Hematopoietic multipotent progenitor cell treated with erythropoietin and hydrocortisone succinate and interleukin-3 and kit ligand, for 15 days (in vitro differentiated cells): ENCODE data around the gene TUBD1.
"Not testable (repeated sequence)": the region's sequence is repeated elsewhere in the genome, so short reads cannot be mapped to it uniquely, and the experiment has no call there.

Experiments used
- DNase-seq: peaks from one replicate; pipeline ENCODE4 v3.0.0-alpha.2; 2015; ENCODE audit warnings: low spot score

Gene TUBD1

DNA sequence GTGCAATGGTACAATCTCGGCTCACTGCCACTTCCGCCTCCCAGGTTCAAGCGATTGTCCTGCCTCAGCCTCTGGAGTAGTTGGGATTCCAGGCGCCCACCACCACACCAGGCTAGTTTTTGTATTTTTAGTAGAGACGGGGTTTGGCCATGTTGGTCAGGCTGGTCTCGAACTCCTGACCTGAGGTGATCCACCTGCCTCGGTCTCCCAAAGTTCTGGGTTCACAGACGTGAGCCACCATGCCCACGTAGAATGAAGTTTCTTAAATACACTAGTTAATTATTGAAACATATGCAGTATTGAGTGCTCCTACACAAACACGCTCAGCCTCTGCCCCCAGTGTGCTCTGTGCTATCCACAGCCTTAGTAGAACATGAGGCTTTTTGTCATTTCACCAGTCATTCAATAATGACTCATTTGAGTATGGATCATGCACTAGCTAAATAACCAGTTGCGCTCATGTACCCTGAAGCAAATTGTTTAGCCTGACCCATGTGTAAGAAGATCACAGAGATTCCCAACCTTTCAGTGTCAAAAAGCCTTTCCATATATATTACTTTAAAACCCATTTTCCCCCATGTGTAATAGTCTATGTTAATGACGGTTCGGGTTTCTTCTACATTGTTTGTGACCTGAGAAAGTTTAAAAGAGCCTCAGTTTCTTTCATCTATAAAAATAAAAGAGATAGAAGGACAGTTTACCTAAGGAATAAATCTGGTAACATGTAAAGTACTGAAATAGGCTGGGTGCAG, 49.7 kb downstream of the TUBD1 start:
- DNase-seq, result no peak

DNA sequence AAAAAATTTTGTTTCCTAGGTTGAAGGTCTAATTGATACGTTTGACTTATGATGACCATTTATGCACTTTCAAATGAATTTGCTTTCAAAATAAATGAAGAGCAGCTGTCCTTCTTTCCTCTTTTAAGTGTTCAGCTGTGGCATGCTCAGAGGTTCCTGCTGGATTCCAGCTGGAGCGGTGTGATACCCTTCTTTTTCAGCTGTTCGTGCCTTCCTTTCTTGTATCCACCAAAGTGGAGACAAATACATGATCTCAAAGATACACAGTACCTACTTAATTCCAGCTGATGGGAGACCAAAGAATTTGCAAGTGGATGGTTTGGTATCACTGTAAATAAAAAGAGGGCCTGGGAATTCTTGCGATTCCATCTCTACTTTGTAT, 50.9 kb downstream of the TUBD1 start:
- DNase-seq, result not testable (repeated sequence)

DNA sequence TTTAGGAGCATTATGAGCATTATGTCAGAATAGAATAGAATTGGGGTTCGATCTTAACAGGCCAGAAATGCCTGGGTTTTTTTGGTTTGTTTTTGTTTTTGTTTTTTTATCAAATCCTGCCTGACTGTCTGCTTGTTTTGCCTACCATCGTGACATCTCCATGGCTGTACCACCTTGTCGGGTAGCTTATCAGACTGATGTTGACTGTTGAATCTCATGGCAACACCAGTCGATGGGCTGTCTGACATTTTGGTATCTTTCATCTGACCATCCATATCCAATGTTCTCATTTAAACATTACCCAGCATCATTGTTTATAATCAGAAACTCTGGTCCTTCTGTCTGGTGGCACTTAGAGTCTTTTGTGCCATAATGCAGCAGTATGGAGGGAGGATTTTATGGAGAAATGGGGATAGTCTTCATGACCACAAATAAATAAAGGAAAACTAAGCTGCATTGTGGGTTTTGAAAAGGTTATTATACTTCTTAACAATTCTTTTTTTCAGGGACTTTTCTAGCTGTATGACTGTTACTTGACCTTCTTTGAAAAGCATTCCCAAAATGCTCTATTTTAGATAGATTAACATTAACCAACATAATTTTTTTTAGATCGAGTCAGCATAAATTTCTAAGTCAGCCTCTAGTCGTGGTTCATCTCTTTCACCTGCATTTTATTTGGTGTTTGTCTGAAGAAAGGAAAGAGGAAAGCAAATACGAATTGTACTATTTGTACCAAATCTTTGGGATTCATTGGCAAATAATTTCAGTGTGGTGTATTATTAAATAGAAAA, 51.5 kb downstream of the TUBD1 start:
- not testable (repeated sequence) for DNase-seq

DNA sequence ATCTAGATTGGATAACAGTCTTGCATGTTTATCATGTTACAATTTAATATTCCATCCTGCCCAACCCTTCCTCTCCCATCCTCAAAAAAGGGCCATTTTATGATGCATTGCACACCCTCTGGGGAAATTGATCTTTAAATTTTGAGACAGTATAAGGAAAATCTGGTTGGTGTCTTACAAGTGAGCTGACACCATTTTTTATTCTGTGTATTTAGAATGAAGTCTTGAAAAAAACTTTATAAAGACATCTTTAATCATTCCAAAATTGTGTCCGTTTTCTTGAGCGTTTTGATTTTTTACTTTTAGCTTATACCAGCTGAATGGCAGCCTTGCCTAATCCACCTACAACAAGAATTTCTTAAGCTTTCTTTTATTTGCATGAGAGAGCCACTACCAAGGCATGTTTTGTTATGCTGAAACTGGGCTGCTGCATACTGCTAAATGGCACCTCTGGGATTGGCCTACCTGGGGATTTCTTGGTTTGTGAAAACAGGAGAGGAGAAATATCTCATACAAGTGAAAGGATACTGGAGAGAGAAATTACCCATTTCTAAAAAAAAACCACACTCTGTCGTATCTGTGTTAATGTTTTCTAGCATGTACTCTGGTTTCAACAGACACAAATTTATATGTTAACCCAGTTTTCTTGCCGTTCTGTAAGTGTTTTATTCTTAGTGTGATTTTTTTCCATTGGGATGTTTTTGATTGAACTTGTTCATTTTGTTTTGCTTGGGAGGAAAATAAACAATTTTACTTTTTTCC, 52.2 kb downstream of the TUBD1 start:
- no peak for DNase-seq

DNA sequence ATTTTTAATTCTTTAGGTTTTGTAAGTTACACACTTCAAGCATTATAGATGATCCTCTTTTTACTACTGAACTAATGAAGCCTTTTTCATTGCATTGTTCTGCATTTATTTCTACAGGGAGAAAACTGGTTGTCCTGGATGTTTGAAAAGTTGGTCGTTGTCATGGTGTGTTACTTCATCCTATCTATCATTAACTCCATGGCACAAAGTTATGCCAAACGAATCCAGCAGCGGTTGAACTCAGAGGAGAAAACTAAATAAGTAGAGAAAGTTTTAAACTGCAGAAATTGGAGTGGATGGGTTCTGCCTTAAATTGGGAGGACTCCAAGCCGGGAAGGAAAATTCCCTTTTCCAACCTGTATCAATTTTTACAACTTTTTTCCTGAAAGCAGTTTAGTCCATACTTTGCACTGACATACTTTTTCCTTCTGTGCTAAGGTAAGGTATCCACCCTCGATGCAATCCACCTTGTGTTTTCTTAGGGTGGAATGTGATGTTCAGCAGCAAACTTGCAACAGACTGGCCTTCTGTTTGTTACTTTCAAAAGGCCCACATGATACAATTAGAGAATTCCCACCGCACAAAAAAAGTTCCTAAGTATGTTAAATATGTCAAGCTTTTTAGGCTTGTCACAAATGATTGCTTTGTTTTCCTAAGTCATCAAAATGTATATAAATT, 53.0 kb downstream of the TUBD1 start:
- no peak for DNase-seq

DNA sequence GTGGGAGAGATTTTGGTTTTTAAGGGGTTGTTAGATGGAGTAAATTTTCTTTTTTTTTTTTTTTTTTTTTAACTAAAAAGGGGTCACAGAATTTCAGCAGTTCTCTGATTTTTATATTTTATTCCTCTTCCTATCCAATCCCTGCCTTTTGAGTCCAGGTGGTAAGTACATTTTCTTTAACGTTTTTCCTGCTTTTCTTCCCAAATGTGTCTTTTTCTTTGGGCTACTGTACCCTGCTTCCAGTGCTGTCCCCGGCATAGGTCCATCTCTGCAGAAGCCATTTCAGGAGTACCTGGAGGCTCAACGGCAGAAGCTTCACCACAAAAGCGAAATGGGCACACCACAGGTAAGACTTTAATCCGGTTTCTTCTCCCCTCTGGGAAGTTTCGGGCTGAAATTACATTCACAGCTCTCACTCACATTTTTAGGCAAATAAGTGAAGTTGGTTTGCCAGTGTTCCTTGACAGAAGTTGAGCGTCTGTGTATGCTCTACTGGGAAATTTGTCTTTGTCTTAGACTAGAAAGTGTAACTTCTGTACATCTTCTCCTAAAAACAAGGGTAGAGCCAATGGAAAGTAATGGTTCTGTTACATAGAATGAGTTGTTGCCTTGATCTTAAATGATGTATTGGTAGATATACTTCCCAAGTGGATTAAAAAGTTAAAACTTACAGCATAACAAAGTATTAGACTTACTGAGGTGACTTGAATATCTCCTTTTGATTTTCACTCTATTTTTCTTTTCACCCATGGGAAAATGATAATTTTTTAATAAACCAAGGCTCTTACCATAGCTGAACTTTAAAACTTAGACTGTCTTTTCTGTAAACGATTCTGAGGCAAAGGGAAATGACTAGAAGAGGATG, 54.5 kb downstream of the TUBD1 start:
- DNase-seq, result no peak

DNA sequence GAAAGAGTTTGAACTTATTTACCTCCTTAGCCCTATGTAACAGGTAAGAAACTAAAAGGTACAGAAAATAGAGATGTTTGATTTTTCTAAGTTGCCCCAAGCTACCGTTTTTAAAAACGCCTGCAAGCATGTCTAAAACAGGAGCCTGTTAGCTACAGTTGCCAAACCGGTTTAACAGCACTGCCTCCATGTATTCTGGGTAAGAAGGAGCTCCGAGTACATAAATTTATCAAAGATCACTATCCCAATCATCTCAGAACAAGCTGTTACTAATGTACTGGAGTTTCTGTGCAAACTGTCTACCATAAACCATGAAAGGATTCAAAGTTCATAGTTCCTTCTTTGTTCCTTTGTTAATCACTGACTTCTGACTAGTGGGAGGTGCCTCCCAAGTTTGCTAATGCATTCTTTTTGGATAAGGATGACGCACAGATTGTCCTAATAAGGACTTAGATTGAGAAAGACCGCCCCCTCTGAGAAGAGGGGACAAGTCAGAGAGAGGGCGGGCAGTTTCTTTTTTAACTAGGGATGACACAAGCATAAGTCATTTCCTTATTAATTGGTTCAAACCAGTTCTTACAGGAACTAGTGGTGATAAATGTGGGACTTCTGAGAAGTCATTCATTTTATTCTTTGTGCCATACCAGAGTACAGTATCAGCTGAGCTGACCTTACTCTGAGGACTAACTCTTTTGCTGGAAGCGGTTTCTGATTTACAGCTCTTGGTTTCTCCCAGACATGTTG, 55.3 kb downstream of the TUBD1 start:
- DNase-seq, result peak; percentile 87

DNA sequence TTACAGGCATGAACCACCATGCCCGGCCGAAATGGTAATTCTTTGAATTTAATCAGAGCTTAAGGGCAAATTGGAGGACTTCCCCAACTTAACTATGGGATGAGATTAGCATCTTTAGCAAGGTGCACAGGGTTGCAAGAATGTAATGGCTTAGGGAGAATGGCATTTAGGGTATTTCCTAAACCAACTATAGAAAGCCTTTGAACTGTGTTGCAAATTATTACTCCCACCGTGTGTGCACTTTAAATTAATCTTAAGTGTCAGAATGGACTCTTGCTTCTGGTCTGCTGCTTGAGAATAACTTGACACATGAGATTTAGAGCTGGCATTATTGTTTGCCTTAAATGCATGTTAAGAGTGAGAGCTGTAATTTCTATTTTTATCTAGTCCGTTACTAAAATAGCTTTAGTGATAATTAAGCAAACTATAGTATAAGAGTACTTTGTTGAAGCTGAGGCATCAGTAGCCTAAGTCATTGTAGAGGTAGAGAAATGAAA, 59.8 kb downstream of the TUBD1 start:
- DNase-seq, result no peak

DNA sequence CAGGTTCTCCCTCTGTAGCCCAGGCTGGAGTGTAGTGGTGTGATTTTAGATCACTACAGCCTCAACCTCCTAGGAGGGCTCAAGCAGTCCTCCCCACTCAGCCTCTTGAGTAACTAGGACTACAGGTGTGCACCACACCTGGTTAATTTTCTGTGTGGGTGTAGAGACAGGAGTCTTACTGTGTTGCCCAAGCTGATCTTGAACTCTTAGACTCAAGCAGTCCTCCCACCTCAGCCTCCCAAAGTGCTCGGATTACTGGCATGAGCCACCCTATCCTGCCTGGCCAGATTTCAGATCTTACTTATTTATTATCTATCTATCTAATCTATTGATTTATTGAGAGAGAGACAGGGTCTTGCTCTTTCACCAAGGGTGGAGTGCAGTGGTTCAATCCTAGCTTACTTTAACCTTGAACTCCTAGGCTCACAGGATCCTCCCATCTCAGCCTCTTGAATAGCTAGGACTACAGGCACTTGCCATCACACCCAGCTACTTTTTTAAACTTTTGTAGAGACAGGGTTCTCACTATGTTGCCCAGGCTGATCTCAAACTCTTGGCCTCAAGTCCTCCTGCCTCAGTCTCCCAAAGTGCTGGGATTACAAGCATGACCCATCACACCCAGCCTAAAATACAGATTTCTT, 61.8 kb downstream of the TUBD1 start:
- no peak for DNase-seq

DNA sequence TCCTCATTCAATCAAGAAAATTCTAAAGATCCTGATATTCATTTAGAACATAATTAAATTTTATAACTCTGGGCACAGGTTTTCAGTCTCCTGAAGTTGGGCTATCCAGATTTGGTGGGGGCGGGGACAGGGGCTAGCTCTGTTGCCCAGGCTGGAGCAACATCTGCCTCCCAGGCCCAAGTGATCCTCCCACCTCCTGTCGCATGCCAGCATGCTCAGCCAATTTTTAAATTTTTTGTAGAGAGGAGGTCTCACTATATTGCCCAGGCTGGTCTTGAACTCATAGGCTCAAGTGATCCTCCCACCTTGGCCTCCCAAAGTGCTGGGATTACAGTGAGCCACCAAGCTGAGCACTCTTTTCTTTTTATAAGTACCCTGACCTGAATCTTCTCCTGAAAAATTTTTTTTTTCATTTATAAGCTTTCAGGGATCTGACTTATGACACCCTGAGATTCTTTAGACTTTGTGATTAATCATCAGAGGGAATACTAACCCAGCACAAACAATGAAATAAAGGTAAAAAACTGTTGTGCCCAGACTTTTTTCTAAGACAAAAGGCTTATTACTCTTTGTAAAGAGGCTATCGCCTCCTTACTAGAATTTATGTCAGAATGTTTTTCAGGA, 62.6 kb downstream of the TUBD1 start:
- no peak for DNase-seq

DNA sequence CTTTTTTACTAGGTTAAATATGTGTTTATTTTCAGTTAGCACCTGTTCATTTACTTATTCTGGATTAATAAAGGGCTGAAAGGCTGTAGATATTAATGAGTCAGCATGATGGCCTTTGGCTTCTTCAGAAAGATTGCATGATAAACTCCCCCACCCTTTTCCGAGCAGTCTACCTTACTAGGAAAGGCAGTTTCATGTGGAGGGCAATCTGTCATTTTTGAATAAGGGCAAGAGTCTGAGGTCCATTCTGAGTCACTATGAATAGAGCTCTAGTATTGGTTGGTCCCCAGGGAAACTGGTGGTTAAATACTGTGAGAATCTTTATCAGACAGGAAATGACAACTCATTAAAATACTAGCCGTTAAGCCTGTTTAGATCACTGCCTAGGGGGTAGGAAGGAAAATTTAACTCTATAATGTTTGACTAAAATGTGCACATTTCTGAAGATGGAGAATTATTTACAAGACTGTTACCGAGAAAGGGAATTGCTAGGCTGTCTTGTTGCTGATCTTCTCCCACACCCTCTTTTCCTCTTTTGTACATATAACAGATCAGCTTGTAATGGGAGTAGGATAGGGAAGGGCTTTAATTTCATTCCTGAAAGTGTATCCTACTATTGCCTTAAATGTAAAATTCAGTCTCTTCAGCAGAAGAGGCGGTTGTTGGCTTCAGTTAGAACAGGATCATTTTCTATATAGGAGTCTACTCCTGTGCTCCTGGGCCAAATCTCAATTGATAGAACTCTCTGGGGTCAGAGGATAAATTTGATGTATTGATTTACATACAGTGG, 63.3 kb downstream of the TUBD1 start:
- peak; percentile 62 for DNase-seq

DNA sequence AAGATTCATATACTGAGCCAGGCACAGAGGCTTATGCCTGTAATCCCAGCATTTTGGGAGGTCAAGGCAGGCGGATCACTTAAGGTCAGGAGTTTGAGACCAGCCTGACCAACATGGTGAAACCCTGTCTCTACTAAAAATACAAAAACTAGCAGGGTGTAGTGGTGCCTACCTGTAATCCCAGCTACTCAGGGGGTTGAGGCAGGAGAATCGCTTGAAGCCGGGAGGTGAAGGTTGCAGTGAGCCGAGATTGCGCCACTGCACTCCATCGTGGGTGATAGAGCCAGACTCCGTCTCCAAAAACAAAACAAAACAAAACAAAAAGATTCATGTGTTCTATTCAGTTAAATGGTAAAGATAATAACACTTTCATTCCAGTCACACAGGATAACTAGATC, 63.9 kb downstream of the TUBD1 start:
- not testable (repeated sequence) for DNase-seq

DNA sequence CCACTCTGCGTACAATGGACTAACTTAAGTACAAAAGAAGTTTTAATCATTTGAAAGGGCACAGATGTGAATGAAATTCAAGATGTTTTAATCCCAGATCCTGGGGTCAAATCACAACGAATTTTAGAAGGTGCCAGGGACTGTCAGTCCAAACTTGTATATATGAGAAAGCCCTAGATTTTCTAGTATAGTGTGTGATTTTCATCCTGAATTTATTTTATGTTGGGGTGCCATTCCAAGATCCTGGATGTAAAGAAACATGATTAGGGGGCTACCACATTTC, 64.3 kb downstream of the TUBD1 start:
- no peak for DNase-seq

DNA sequence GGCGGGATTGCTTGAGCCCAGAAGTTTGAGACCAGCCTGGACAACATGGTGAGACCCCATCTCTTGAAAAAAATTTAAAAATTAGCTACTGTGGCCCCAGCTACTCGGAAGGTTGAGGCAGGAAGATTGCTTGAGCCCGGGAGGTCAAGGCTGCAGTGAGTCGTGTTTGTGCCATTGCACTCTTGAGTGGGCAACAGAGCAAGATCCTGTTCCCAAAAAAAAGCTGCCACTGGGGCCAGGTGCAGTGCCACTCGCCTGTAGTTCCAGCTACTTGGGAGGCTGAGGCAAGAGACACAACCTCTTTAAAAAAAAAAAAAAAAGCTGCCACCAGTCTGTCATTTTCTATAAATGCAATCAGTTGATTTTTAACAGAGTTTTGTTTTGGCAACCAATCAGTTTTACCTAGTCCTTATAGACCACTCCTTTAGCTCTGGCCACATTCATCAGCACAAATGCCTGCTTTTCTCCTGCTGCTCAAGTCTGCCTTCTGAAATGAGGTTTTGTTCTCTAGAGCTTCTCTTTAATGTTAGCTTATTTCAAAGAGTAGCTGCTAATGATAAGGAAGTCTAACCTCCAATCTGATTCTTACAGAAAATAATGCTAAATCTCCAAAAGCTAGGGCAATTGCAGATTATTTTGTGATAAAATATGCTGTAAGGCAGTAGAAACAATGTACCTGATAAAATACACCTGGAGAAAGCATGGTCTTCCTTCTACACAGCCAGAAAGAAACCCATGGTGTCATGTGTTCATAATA, 64.8 kb downstream of the TUBD1 start:
- DNase-seq, result no peak

DNA sequence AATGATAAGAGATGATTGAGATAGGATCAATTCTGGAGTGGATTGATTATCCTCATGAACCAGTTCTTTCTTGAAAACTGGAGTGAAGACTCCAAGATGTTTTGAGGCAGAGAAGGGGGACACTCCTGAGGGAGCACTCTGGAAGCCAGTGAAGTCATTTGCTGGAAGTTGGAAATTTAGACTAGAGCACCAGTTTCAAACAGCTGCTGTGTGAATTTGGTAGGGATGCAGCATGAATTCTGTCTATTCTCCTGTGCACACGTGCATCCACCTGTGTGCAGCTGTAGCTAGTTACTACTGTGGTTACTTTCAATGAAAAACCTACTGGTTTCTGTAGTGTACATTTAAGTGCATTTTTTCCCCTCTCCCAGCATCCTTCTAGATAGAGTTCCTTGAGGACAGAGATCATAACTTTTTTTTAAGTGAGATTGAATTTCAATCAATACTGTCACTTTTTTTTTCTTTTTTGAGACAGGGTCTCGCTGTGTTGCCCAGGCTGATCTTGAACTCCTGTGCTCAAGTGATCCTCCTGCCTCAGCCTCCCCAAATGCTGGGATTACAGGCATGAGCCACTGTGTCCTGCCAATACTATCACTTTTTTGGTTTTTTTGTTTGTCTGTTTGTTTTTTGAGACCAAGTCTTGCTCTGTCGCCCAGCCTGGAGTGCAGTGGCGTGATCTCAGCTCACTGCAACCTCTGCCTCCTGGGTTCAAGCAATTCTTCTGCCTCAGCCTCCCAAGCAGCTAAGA, 65.9 kb downstream of the TUBD1 start:
- DNase-seq, result no peak

DNA sequence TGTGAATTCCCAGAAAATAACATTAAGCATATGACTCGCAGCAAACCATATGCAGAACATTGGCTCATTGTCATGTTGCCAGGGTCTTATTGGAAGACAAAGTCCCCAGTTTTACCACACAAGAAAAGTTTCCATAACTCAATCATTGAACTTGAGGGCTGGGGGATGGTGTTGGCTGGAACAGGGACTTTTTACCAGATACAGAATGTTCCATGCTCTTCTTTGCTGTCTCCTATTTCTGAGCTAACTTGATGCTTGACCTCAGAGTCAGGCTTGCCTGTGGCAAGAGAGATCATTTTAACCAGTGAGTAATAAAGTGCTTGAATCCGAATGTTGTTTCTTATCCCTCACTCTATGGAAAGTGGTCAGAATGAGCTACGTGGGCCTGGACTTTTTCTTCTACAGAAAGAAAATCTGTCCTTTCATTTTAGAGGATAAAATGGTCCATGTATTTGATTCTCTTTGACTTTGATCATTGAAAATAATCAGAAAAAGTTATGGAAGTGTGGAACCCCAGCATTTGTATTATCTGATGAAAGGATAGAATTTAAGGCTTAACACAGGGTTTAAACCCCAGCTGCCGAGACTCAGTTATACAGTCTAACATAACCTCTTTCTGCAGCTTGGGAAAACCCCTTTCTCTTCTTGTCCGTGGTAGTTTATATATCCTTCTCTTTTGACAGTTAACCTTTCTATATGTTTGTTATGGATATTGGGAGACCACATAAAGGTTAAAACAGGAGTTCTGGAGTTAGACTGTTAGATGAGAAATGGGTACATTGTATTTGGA, 67.0 kb downstream of the TUBD1 start:
- DNase-seq, result no peak

DNA sequence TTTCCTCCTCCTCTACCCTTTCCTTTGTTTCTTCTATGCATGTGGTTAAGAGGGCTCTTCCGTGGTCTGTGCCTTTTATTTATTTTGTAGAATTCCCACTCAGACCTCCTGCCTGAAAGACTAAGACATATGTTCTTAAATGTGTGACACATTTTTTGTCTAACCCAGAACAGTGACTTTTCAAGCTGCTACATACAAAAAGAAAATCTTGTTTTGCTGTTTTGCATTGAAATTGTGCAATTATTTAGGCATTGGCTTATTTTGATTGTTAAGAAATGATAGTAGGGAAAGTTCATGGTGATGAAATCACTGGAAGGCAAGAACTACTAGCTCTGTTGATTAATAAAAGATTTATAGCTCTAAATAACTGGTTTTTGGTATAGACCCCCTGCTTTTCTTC, 76.8 kb downstream of the TUBD1 start:
- no peak for DNase-seq
